Calu3 (cell line): ENCODE results near the gene SH2D3A. TPM values are rescaled to one million over a fixed set of nuclear protein-coding genes. Genes with fewer than 3 reads are reported as not detected.

Experiments
- BruUV-seq: library from RNA; stranded (reverse); fragments of 400-500 nt; replicated peaks from 2 replicates; lab custom pipeline; 2021; lab: Mats Ljungman, UMichigan
- CTCF ChIA-PET: fragments of 300-600 bp; sonication (Branson Sonifier 250); formaldehyde crosslinking; loops from one replicate; lab custom pipeline; 2022; ENCODE audit warnings: antibody characterized with exemption; lab: Charles Lee
- DNase-seq: peaks from one replicate; pipeline ENCODE4 v3.0.0; 2022
- H3K27ac Mint-ChIP-seq: one replicate; pipeline ENCODE4 v1.8.0; 2022; ENCODE audit warnings: mixed read lengths; ENCODE audit not compliant: unreplicated experiment
- H3K27me3 Mint-ChIP-seq: one replicate; pipeline ENCODE4 v1.8.0; 2022; ENCODE audit warnings: mixed read lengths; ENCODE audit not compliant: unreplicated experiment
- H3K36me3 Mint-ChIP-seq: one replicate; pipeline ENCODE4 v1.8.0; 2022; ENCODE audit warnings: mild to moderate bottlenecking, moderate library complexity, mixed read lengths; ENCODE audit not compliant: insufficient read depth, unreplicated experiment
- H3K4me1 Mint-ChIP-seq: one replicate; pipeline ENCODE4 v1.8.0; 2022; ENCODE audit warnings: mild to moderate bottlenecking, low read depth, mixed read lengths; ENCODE audit not compliant: unreplicated experiment
- H3K4me3 Mint-ChIP-seq: one replicate; pipeline ENCODE4 v1.8.0; 2022; ENCODE audit warnings: mild to moderate bottlenecking, low read depth, moderate library complexity, mixed read lengths; ENCODE audit not compliant: unreplicated experiment
- H3K9me3 Mint-ChIP-seq: one replicate; pipeline ENCODE4 v1.8.0; 2022; ENCODE audit warnings: low read depth, mixed read lengths; ENCODE audit not compliant: unreplicated experiment
- CTCF ChIP-seq: fragments of 200-600 bp; IDR thresholded peaks from one replicate; pipeline ENCODE4 v1.8.0; 2022; ENCODE audit warnings: antibody characterized with exemption; ENCODE audit not compliant: unreplicated experiment
- intact Hi-C: fragments of 100-400 bp; cut with micrococcal nuclease; formaldehyde crosslinking; loops from one replicate; pipeline ENCODE4 v1.10.0; 2022; ENCODE audit not compliant: unreplicated experiment
- total RNA-seq: library from RNA; stranded (reverse); gene quantifications from 2 replicates; pipeline ENCODE4 v1.2.3, GENCODE V29; 2022

Gene SH2D3A
- total RNA-seq, 1 experiment from 2014 or later = 64.0 TPM

GRCh38 chr19:6811378-6811777 lies 44.1 kb upstream of the SH2D3A start:
- BruUV-seq = no TSS peak
- no peaks in the 10 kb centered on the region for H3K27me3 Mint-ChIP-seq
- intact Hi-C loops = no loop called here
- no peak overlapping the region for H3K27ac Mint-ChIP-seq
- H3K9me3 Mint-ChIP-seq = no peaks in the 10 kb centered on the region
- peaks cover 15% of the 10 kb centered on the region for H3K4me1 Mint-ChIP-seq
- H3K4me3 Mint-ChIP-seq = no peak overlapping the region
- DNase-seq = no peak
- H3K36me3 Mint-ChIP-seq = peaks cover 8% of the 10 kb centered on the region
- CTCF ChIA-PET = interaction anchor here (0.5 to 0.7 kb wide), 2 partner anchors 41 to 1362 kb away, joined by 3 to 4 read pairs; no protein-coding TSS in a partner anchor
- no peak for TF ChIP-seq CTCF

GRCh38 chr19:6809262-6809661 lies 42.0 kb upstream of the SH2D3A start:
- no peak for TF ChIP-seq CTCF
- CTCF ChIA-PET = no interaction called here
- Mint-ChIP-seq H3K27ac (no peak overlapping the region), H3K4me3 (no peak overlapping the region), H3K4me1 (peaks cover 8% of the 10 kb centered on the region), H3K27me3 (no peaks in the 10 kb centered on the region), H3K36me3 (peaks cover 10% of the 10 kb centered on the region), H3K9me3 (no peaks in the 10 kb centered on the region)
- DNase-seq = no peak
- no TSS peak for BruUV-seq
- intact Hi-C loops = loop anchor here (10.0 kb wide), 1 partner anchor 74 kb away; the partner anchor contains the start of genes GPR108 and TRIP10

GRCh38 chr19:6808494-6808893 lies 41.3 kb upstream of the SH2D3A start:
- no TSS peak for BruUV-seq
- Mint-ChIP-seq H3K4me3 (no peak overlapping the region), H3K9me3 (no peaks in the 10 kb centered on the region), H3K27me3 (no peaks in the 10 kb centered on the region), H3K4me1 (peaks cover 7% of the 10 kb centered on the region), H3K36me3 (peaks cover 10% of the 10 kb centered on the region), H3K27ac (no peak overlapping the region)
- intact Hi-C loops = loop anchor here (10.0 kb wide), 1 partner anchor 74 kb away; the partner anchor contains the start of genes GPR108 and TRIP10
- no peak for DNase-seq
- no peak for TF ChIP-seq CTCF
- CTCF ChIA-PET = no interaction called here

- intact Hi-C loops = loop anchor here (10.0 kb wide), 1 partner anchor 72 kb away; the partner anchor contains the start of genes GPR108 and TRIP10
- Mint-ChIP-seq H3K36me3 (peaks cover 5% of the 10 kb centered on the region), H3K27me3 (no peaks in the 10 kb centered on the region), H3K27ac (no peak overlapping the region), H3K4me3 (no peak overlapping the region), H3K4me1 (peaks cover 12% of the 10 kb centered on the region), H3K9me3 (no peaks in the 10 kb centered on the region)
- CTCF ChIA-PET = no interaction called here
- BruUV-seq = no TSS peak
- no peak for TF ChIP-seq CTCF
- DNase-seq = no peak
Observed at GRCh38 chr19:6807291-6807690, 40.1 kb upstream of the SH2D3A start.
